AG04450 (cell line): ENCODE data around the gene CPXM2. TPM values are rescaled to one million over a fixed set of nuclear protein-coding genes. Genes with fewer than 3 reads are reported as not detected.

Source experiments
- CTCF ChIA-PET: fragments of 300-600, 350-600 bp; formaldehyde crosslinking; extraction: SDS; loops from one replicate; lab custom pipeline; 2022; ENCODE audit warnings: antibody characterized with exemption, inconsistent platforms; lab: Charles Lee
- POLR2A ChIA-PET: fragments of 350-600 bp; formaldehyde crosslinking; extraction: SDS; loops from one replicate; lab custom pipeline; 2021; ENCODE audit warnings: antibody characterized with exemption, inconsistent platforms; lab: Yijun Ruan, JAX
- DNase-seq: peaks from one replicate; pipeline ENCODE4 v3.0.0-alpha.2; 2011; ENCODE audit warnings: low read depth, low spot score
- H3K27ac ChIP-seq: one replicate; pipeline ENCODE4 v1.5.1; 2012; ENCODE audit warnings: low read depth, low read length, control low read depth
- H3K27me3 ChIP-seq: one replicate; pipeline ENCODE4 v1.6.0; 2012; ENCODE audit warnings: low read length; ENCODE audit not compliant: control insufficient read depth, insufficient read depth
- H3K4me3 ChIP-seq: 2 replicates; pipeline ENCODE4 v1.5.1; 2011; ENCODE audit warnings: mild to moderate bottlenecking, low read depth, low read length, control low read depth
- H3K9me3 ChIP-seq: 2 replicates; pipeline ENCODE4 v1.5.1; 2012; ENCODE audit warnings: low read length; ENCODE audit not compliant: control insufficient read depth, insufficient read depth
- CTCF ChIP-seq: IDR thresholded peaks from 2 replicates; pipeline ENCODE4 v1.5.1; 2011; ENCODE audit warnings: low read depth, low read length, control low read depth, inconsistent platforms
- polyA plus RNA-seq: library from polyadenylated mRNA; depleted of rRNA; stranded (reverse); fragments of >200 nt; gene quantifications from 2 replicates; pipeline ENCODE4 v1.2.3, GENCODE V29; 2011

Gene CPXM2
- polyA plus RNA-seq, 1 experiment = not detected

- ChIA-PET POLR2A (no interaction called here), CTCF (no interaction called here)
- Histone ChIP-seq H3K9me3 (peaks cover 52% of the 10 kb centered on the region), H3K4me3 (no peak overlapping the region), H3K27ac (no peak overlapping the region), H3K27me3 (no peaks in the 10 kb centered on the region)
- DNase-seq = no peak
- no peak for TF ChIP-seq CTCF
Measured at GRCh38 chr10:123781956-123782500, 109.6 kb downstream of the CPXM2 start.

DNA sequence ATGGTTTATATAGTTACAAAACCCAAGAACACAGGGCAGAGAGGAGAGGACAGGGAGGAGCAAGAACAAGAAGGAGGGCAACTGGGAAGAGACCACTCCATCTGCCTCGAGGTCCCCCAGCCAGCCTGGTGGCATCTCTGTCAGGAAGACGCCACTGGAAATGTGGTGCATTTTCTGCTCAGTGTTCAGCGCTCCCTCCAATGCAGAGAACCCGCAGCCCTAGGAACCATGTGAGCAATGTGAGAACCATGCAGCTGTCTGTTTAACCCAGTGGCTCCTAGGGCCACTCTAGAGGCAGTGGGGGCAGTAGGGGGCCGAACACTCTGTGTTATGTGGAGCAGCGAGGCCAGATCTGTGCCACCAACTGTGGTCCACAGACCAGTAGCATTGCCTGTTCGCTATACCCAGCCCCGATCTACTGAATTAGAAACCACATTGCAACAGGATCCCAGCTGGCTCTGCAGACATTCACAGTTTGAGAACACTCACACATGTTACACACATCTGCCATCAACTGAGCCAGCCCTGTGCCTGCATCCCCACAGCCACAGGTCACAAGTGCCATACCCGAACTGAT lies 110.2 kb downstream of the CPXM2 start:
- Histone ChIP-seq H3K27me3 (no peaks in the 10 kb centered on the region), H3K4me3 (no peak overlapping the region), H3K27ac (no peak overlapping the region), H3K9me3 (peaks cover 51% of the 10 kb centered on the region)
- ChIA-PET POLR2A (no interaction called here), CTCF (no interaction called here)
- DNase-seq = no peak
- no peak for TF ChIP-seq CTCF

DNA sequence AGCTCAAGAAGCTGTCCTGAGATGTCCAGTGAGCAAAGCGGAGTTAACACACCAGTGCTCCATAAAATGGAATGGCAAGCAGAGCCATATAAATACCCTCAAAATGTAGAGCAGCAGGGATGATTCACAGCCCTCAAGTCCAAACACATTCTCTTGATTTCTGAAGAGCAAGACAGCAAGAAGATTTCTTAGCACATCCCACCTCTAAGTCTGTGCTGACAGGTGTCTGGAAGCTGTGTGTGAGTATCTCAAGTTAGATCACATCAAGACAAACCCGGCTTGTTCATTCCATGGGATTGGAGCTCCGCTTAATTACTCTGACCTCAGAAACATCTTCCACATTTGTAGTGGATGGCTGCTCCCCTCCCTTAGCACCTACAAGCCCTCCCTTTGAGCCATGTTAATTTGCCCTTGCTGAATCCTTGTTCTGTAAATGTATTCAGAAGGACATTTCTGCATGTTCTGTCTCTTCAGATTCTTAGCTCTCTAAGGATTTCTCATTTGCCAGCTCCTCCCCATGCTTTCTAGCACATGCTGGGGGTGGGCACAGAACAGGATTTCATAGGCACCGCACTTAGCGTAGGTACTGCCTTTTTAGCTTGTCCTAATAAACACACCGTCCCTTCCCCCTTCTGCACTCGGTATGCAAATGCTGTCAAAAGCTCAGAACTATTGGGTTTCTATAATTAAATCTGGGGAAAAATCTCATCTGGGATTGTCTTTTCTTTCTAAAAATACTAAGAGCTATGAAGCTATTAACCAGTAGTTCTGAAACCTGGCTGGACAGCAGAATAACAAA lies 112.7 kb downstream of the CPXM2 start:
- Histone ChIP-seq H3K9me3 (peaks cover 43% of the 10 kb centered on the region), H3K27ac (no peak overlapping the region), H3K27me3 (no peaks in the 10 kb centered on the region), H3K4me3 (no peak overlapping the region)
- ChIA-PET CTCF (no interaction called here), POLR2A (no interaction called here)
- DNase-seq = no peak
- no peak for TF ChIP-seq CTCF

- DNase-seq = no peak
- H3K9me3 ChIP-seq = peaks cover 48% of the 10 kb centered on the region
- TF ChIP-seq CTCF = no peak
- H3K27ac ChIP-seq = no peak overlapping the region
- ChIA-PET POLR2A (no interaction called here), CTCF (no interaction called here)
- no peak overlapping the region for H3K4me3 ChIP-seq
- H3K27me3 ChIP-seq = no peaks in the 10 kb centered on the region
Measured at GRCh38 chr10:123777881-123778280, 113.7 kb downstream of the CPXM2 start.

DNA sequence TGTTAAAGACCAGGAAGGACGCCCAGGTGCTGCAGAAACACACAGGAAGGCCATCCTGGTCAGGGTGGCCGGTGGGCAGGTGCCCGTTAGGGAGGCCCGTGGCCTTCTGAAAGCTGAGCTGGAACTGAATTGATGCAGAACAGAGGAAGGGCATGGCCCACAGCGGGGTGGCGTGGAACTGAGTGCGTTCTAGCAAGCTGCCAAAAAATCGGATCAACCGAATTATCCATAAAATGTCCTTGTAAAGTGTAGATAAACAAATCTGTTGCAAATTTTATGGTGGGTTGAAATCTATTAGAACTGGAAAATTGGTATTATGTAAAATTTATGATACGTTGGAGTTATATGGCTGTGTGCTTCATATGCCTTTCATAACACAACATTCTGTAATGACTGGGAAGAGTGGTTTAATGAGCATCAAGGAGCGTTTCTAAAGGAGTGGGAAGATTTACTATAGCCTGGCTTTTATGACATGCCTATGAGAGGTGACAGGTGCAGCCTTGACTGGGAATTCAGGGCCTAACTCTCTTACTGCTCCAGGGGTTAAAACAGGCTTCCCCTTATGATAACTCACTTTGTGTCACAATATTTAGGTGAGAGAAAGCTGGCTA lies 117.4 kb downstream of the CPXM2 start:
- ChIA-PET POLR2A (no interaction called here), CTCF (no interaction called here)
- Histone ChIP-seq H3K9me3 (peaks cover 46% of the 10 kb centered on the region), H3K4me3 (no peak overlapping the region), H3K27ac (no peak overlapping the region), H3K27me3 (no peaks in the 10 kb centered on the region)
- DNase-seq = no peak
- TF ChIP-seq CTCF = no peak
